Measurements from ENCODE around the gene LRIG1. TPM values are rescaled to one million over a fixed set of nuclear protein-coding genes. Genes with fewer than 3 reads are reported as not detected.
A peak's percentile ranks its signal among the peaks of the same experiment; 100 is the strongest.

LRIG1 gene
- total RNA-seq, 1 donor from 2014 or later = 64.4 TPM

- DNase-seq (ENCODE audit: low spot score) = no peak
These were observed 29.7 kb downstream of the LRIG1 start for GRCh38 chr3:66470956-66471686.

GRCh38 chr3:66470285-66470684 lies 30.5 kb downstream of the LRIG1 start:
- no peak for DNase-seq (ENCODE audit: low spot score)

- no peak for DNase-seq (ENCODE audit: low spot score)
These were observed 31.6 kb downstream of the LRIG1 start for GRCh38 chr3:66469220-66469640.

- DNase-seq (ENCODE audit: low spot score) = no peak
These were observed 32.7 kb downstream of the LRIG1 start for GRCh38 chr3:66467996-66468735.

- no peak for DNase-seq (ENCODE audit: low spot score)
These were observed 34.1 kb downstream of the LRIG1 start for GRCh38 chr3:66466606-66467270.

GRCh38 chr3:66465587-66465986 lies 35.2 kb downstream of the LRIG1 start:
- DNase-seq (ENCODE audit: low spot score) = no peak

- no peak for DNase-seq (ENCODE audit: low spot score)
These were observed 35.8 kb downstream of the LRIG1 start for GRCh38 chr3:66465034-66465433.

GRCh38 chr3:66464512-66464894 lies 36.3 kb downstream of the LRIG1 start:
- DNase-seq (ENCODE audit: low spot score) = no peak

- no peak for DNase-seq (ENCODE audit: low spot score)
These were observed 36.9 kb downstream of the LRIG1 start for GRCh38 chr3:66463730-66464511.

- no peak for DNase-seq (ENCODE audit: low spot score)
These were observed 37.7 kb downstream of the LRIG1 start for GRCh38 chr3:66463054-66463631.

- DNase-seq (ENCODE audit: low spot score) = no peak
These were observed 43.6 kb downstream of the LRIG1 start for GRCh38 chr3:66457252-66457651.

- no peak for DNase-seq (ENCODE audit: low spot score)
These were observed 44.1 kb downstream of the LRIG1 start for GRCh38 chr3:66456711-66457173.

- DNase-seq (ENCODE audit: low spot score) = no peak
These were observed 46.4 kb downstream of the LRIG1 start for GRCh38 chr3:66454464-66454859.

- no peak for DNase-seq (ENCODE audit: low spot score)
These were observed 47.0 kb downstream of the LRIG1 start for GRCh38 chr3:66453651-66454463.

- DNase-seq (ENCODE audit: low spot score) = no peak
These were observed 48.4 kb downstream of the LRIG1 start for GRCh38 chr3:66452303-66453011.

- DNase-seq (ENCODE audit: low spot score) = no peak
These were observed 49.1 kb downstream of the LRIG1 start for GRCh38 chr3:66451766-66452165.

- DNase-seq (ENCODE audit: low spot score) = peak; percentile 71
These were observed 50.3 kb downstream of the LRIG1 start for GRCh38 chr3:66450390-66451022.

- DNase-seq (ENCODE audit: low spot score) = no peak
These were observed 51.3 kb downstream of the LRIG1 start for GRCh38 chr3:66449411-66449974.

- no peak for DNase-seq (ENCODE audit: low spot score)
These were observed 56.6 kb downstream of the LRIG1 start for GRCh38 chr3:66444146-66444644.
